Right cardiac atrium (tissue), 5 donors: ENCODE data around the gene TSTD2. TPM values are rescaled to one million over a fixed set of nuclear protein-coding genes. Genes with fewer than 3 reads are reported as not detected.
A peak's percentile ranks its signal among the peaks of the same experiment; 100 is the strongest.

Experiments
- ATAC-seq, 2 donors: fragments of 200-7000 bp; cut with Tn5 transposase; one replicate each; pipeline versions ENCODE4 v1.8.0 to v1.9.1; 2020; ENCODE audit warnings: moderate library complexity in 2 of 2, mild to moderate bottlenecking in 1 of 2
- DNase-seq, 3 donors: peaks; one replicate each; pipeline ENCODE4 v3.0.0-alpha.2; 2020
- H3K27ac ChIP-seq: one replicate; pipeline ENCODE4 v1.5.1; 2013; ENCODE audit warnings: mild to moderate bottlenecking, low read length, control low read depth, moderate library complexity
- H3K27me3 ChIP-seq: one replicate; pipeline ENCODE4 v1.6.1; 2013; ENCODE audit not compliant: control insufficient read depth, insufficient read depth
- H3K4me1 ChIP-seq: one replicate; pipeline ENCODE4 v1.6.1; 2013; ENCODE audit warnings: low read length; ENCODE audit not compliant: control insufficient read depth, insufficient read depth
- H3K4me3 ChIP-seq: one replicate; pipeline ENCODE4 v1.5.1; 2013; ENCODE audit warnings: low read length, control low read depth
- H3K9me3 ChIP-seq: one replicate; pipeline ENCODE4 v1.6.1; 2013; ENCODE audit warnings: low read length; ENCODE audit not compliant: control insufficient read depth
- WGBS: extraction: QIAGEN DNeasy Blood & Tissue Kit; methylation state at CpG from one replicate; pipeline ENCODE4 v1.1.7; 2013; 5-methylcytosine and 5-hydroxymethylcytosine counted together
- intact Hi-C, 4 donors: fragments of 100-400 bp; cut with DNase I; formaldehyde crosslinking; loops; one replicate each; pipeline versions ENCODE4 v1.11.0 to v1.14.0; 2022 to 2023
- polyA plus RNA-seq: library from polyadenylated mRNA; stranded (reverse); fragments of 200-250 nt; gene quantifications from one replicate; pipeline ENCODE4 v1.2.3, GENCODE V29; 2013
- total RNA-seq, 4 donors: library from RNA; stranded (reverse); fragmentation: NEBNext Ultra II Directional; extraction: Animal tissue kit (Norgen Biotek cat#: 25700); gene quantifications; one replicate each; pipeline ENCODE4 v1.2.1, GENCODE V29; 2021
- donor health status: healthy with polysubstance abuse.
- donor health status: DM: no; HTN: yes; CAD: no.
- donor health status: DM: no; HTN: no; CAD: no.
- donor health status: DM: no; HTN: yes; CAD: no; lungs with severe emphysema.
- donor health status: DM: yes; HTN: yes; CAD: no.

TSTD2 gene
- total and polyA plus RNA-seq, 5 donors, result 14.0 to 29.5 (median 22.9) TPM

DNA sequence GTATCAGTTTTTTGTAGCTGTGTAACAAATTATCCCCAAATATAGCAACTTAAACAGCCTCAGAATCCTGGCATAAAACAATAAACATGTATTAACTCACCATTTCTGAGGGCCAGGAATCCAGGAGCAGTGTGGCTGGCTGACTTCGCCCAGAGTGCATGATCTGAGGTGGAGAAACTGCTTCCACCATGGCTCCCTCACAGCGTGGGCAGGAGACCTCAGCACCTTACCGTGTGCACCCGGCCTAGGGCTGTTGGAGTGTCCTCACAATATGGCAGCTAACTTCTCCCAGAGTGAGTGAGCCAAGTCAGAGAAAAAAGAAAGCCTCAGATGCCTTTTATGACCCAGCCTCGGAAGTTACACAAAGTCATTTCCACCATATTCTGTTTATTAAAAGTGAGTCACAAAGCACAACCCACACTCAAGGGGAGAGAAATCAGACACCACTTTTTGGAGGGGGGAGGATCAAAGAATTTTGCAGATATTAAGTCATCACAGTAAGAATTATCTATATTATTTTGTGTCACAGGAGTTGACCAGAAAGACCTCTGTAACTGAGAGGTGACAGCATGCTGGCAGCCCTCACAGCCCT lies 59.6 kb downstream of the TSTD2 start:
- intact Hi-C loops, result no loop called here
- WGBS, result 92% methylated on average over 5 of the region's 5 CpGs
- DNase-seq (no peak), ATAC-seq (no peak)
- Histone ChIP-seq H3K27ac (no peak overlapping the region), H3K27me3 (no peaks in the 10 kb centered on the region), H3K4me3 (no peak overlapping the region), H3K9me3 (no peaks in the 10 kb centered on the region), H3K4me1 (peaks cover 7% of the 10 kb centered on the region)

DNA sequence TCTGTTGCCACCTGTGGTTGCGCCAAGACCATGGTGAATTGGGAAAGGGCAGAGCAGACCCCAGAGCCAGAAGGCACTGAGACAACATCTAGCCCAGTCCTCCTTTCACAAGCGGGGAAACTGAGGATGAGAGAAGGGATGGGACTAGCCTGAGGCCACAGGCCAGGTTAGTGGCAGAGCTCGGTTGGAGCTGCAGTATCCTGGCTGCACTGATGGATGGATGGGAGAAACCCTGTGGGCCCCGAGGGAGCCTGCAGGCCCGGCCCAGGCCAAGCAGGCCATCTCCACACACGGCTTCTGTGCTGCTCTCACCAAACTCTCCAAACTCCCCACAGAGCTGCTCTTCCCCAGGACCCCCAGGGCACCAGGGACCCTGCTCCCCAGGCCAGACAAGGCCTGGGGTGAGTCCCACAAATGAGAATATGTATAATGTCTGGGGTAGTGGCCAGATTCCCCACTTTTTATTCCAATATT lies 60.2 kb downstream of the TSTD2 start:
- intact Hi-C loops, result no loop called here
- Histone ChIP-seq H3K27me3 (no peaks in the 10 kb centered on the region), H3K27ac (no peak overlapping the region), H3K4me1 (peaks cover 6% of the 10 kb centered on the region), H3K9me3 (no peaks in the 10 kb centered on the region), H3K4me3 (no peak overlapping the region)
- 83% methylated on average over 6 of the region's 6 CpGs for WGBS
- ATAC-seq, result no peak
- DNase-seq, result no peak

DNA sequence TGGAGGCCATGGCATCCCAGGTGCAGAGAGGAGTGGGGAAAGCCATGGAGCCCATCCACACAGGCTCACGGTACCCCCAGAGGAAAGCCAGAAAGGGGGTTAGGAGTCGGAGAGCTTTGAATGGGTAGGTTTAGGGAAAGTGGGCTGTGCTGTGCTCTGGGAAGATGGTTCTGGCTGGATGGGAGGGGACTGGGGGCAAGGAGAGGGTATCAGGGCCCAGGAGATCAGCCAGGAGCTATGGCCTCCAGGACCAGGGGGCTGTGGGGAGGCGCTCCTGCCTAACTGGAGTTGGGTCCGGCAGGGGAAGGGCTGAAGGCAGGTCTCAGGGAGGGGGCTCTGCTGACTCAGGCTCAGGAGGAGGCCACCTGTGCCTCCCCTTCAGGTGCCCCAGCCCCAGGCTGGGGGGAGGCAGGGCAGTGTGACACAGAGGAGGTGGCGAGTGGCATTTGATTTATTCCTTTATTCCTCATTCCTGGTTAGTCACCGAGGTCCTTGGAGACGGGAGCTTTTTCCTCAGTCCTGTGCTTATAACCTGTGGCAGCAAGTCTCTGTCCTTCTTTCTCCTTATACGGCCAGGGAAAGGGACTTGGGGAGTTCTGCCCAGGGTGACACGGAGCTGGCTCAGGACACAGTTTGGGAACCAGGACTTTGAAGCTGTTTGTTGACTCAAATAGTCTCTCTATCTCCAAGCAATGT lies 60.8 kb downstream of the TSTD2 start:
- peaks cover 6% of the 10 kb centered on the region for H3K4me1 ChIP-seq
- H3K27me3 ChIP-seq, result no peaks in the 10 kb centered on the region
- H3K9me3 ChIP-seq, result no peaks in the 10 kb centered on the region
- peak in 1 of 2 donors; percentile 6 for ATAC-seq
- H3K27ac ChIP-seq, result no peak overlapping the region
- peak in 1 of 3 donors; percentile 45 for DNase-seq
- 80% methylated on average over 9 of the region's 9 CpGs for WGBS
- H3K4me3 ChIP-seq, result no peak overlapping the region
- intact Hi-C loops, result no loop called here

DNA sequence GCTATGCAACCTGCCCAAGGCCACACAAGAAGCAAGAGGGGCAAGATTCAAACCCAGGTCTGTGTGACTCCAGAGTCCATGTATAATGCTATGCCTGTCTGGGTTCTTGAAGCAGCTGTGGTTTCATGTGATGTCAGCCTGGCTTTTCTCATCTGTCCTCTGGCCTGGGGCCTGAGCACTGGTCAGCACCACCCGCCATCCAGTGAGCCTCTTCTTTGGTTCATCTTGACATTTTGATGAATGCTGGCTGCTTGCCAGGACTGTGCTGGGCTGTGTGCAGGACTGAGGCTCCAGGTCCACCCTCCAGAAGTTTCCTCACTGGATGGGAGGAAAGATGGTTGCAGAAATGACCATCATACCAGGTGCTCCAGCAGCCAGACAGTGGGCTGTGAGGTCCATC lies 61.5 kb downstream of the TSTD2 start:
- WGBS, result 61% methylated on average over 1 of the region's 1 CpG
- H3K27ac ChIP-seq, result no peak overlapping the region

DNA sequence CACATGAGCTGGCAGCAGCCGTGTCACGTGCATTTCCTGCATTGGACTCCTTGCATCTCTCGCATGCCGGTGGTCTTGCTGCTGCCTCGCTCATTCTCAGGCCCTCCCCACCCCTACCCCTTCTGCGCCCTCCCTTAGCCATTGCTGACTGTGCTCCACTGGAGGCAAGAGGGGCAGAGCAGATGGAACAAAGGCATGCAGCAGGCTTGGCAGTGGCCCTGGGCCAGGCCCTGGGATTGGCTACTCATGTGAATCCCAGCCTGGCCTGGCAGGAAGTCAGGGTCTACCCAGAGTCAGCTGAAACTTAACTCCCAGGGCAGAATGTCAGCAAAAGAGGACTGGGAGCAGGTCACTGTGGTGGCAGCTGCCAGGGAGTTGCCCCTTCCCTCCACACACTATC lies 62.3 kb downstream of the TSTD2 start:
- H3K27ac ChIP-seq, result peak overlapping the region; percentile 45
- ATAC-seq (peak; percentile 63 to 78), DNase-seq (peak; percentile 65 to 89 (median 89))
- peaks cover 8% of the 10 kb centered on the region for H3K4me1 ChIP-seq
- no peaks in the 10 kb centered on the region for H3K27me3 ChIP-seq
- H3K4me3 ChIP-seq, result no peak overlapping the region
- intact Hi-C loops, result no loop called here
- H3K9me3 ChIP-seq, result no peaks in the 10 kb centered on the region
- 72% methylated on average over 6 of the region's 6 CpGs for WGBS

More for the DNA sequence above, 61.5 kb downstream of the TSTD2 start:
- H3K27me3 ChIP-seq, result no peaks in the 10 kb centered on the region
- intact Hi-C loops, result no loop called here
- no peak overlapping the region for H3K4me3 ChIP-seq
- DNase-seq (peak in 1 of 3 donors; percentile 73), ATAC-seq (peak in 1 of 2 donors; percentile 22)
- H3K9me3 ChIP-seq, result no peaks in the 10 kb centered on the region
- H3K4me1 ChIP-seq, result peaks cover 8% of the 10 kb centered on the region

DNA sequence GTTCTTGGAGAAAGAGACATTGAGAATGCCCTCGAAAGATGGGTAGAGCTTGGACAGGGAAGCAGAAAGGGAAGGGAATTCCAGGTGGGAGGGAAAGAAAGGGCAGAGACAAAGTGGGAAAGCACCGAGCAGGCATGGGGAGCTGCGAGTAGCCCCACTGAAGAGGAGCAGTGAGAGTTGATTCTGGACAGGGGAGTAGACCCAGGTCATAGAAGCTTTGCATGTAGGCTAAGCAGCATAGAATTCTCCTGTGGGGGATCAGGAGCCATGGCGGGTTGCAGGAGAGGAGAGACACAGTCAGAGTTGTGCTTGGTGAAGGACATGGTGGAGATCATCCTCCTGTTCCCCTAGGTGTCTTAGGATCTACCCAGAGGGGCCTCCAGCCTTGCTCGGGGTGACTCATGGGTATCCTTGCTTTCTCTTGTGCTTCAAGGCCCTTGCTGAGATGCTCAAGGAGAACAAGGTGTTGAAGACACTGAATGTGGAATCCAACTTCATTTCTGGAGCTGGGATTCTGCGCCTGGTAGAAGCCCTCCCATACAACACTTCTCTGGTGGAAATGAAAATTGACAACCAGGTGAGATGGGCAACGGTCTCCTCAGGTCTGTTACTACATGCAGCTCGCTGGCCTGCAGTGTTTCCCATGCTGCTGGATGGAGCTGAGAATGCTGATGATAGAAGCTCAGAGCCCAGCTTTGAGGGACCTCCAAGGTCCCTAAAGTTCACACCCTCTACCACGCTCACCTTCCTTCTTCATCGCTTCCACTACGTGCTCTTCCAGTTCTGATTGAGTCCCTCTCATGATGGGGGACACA lies 64.5 kb downstream of the TSTD2 start:
- ATAC-seq (no peak), DNase-seq (no peak)
- Histone ChIP-seq H3K27me3 (no peaks in the 10 kb centered on the region), H3K4me3 (no peak overlapping the region), H3K9me3 (no peaks in the 10 kb centered on the region), H3K4me1 (peaks cover 18% of the 10 kb centered on the region), H3K27ac (no peak overlapping the region)
- intact Hi-C loops, result no loop called here
- 95% methylated on average over 11 of the region's 11 CpGs for WGBS

DNA sequence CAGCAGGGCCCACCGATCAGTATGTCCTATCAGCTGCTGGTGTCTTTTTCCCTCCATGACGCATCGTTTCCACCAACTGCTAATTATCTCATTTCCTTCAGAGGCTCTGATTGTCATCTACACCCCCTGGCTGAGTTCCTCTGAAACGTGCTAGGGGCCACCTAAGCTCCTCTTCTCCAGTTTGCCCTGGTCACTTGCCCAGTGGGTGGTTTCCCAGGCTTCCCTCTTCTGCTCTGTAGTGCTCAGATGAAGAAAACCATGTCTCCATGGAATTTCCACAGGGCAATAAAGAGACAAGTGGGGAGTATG lies 65.3 kb downstream of the TSTD2 start:
- ATAC-seq (peak in 1 of 2 donors; percentile 11), DNase-seq (peak in 1 of 3 donors; percentile 46)
- WGBS, result 39% methylated on average over 4 of the region's 4 CpGs
- Histone ChIP-seq H3K27ac (no peak overlapping the region), H3K4me1 (peaks cover 19% of the 10 kb centered on the region), H3K4me3 (no peak overlapping the region), H3K9me3 (no peaks in the 10 kb centered on the region), H3K27me3 (no peaks in the 10 kb centered on the region)
- intact Hi-C loops, result no loop called here

DNA sequence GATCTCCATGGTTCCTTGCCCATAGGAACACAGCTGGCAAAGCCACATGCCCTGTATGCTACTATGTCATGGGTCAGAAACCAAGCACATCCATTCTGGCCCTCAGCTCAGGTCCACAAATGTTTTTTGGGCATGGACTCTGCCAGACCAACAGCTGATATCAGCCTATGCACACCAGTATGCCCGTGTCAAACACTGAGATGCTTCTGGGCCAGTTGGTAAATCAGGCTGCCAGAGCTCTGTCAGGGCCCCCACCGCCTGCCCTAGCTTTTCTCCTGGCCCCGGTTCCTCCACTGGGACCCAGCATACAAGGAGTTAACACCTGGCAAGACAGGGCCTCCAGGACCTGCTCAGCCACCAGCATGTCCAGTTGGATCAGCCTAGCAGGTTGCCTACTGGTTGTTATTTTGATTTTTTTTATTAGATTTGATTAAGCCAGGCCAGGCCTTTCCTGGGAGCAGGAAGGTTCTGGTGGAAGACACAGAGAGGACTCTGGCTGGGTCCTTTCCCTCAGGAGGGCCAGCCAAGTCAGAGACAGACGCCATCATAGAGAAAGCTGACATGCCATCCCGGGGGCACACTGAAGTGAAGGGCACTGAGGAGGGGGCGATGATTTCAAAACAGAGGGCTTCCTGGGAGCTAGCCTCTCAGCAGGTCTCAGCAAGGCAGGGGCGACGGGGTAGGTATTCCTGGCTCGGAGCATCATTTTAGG lies 65.8 kb downstream of the TSTD2 start:
- no peak overlapping the region for H3K4me3 ChIP-seq
- ATAC-seq (no peak), DNase-seq (no peak)
- no peak overlapping the region for H3K27ac ChIP-seq
- no peaks in the 10 kb centered on the region for H3K9me3 ChIP-seq
- H3K27me3 ChIP-seq, result no peaks in the 10 kb centered on the region
- intact Hi-C loops, result no loop called here
- peaks cover 19% of the 10 kb centered on the region for H3K4me1 ChIP-seq
- WGBS, result 73% methylated on average over 9 of the region's 9 CpGs

DNA sequence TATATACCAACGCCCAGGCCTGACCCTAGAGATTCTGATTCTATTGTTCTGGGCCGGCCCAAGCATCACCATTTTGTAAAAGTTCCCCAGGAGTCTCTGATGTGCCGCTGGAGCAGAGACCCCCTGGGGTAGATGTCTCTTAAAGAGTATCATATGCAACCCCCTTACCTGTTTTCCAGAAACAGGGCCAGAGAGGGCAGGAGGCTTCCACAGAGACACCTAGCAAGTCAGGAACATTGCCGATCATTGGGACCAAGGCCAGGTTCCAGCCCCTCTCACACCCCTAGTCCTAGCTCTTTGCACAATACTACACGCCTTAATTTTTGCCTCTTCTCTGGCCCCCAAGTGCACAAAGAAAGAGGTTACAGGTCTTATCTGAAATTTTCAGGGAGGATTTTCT lies 67.9 kb downstream of the TSTD2 start:
- Histone ChIP-seq H3K4me3 (no peak overlapping the region), H3K4me1 (peaks cover 20% of the 10 kb centered on the region), H3K27me3 (no peaks in the 10 kb centered on the region), H3K9me3 (no peaks in the 10 kb centered on the region), H3K27ac (no peak overlapping the region)
- ATAC-seq (no peak), DNase-seq (no peak)
- 72% methylated on average over 5 of the region's 5 CpGs for WGBS
- intact Hi-C loops, result no loop called here

DNA sequence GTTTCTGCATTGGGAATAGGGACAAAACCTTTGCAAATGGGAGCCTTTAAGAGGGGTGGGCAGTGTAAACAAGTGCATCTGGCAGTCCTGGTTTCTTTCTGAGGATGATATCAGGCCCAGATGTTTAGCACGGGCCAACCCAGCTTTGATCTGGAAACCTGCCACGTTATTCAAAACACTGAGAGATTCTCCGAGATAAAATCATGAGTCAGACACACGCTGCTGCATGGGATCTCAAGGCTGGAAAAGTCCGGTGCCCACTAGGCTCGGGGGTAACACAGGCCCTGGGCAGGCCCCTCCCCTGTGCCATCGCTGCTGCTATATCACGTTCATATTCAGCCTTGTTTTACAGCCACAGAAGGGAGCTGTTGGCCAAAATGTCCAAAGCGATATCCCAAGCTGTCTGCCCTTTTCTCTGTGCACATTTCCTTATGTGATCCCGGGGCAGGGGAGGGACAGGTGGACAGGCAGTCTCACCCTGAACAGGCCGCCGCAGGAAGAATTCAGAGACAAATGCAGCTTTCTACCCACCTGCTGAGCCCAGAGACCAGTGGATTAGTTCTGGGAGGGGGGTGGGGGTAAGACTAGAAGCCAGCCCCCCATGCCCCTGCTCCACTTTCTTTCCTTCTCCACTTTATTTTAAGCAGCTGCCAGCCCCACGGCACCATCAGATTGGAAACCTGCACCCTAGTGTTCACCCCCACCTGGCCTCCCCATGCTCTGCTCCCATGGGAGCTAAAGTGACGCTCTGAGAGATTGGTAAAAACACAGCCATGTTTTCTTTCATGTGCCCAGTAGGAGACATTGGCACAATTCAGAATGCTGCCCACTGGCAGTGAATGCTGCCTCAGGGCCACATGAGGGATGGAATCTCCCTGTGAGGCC lies 68.6 kb downstream of the TSTD2 start:
- ATAC-seq, result peak; percentile 56 to 71
- Histone ChIP-seq H3K4me1 (peaks cover 20% of the 10 kb centered on the region), H3K9me3 (no peaks in the 10 kb centered on the region), H3K4me3 (no peak overlapping the region), H3K27me3 (no peaks in the 10 kb centered on the region), H3K27ac (peak overlapping the region; percentile 50)
- peak in 2 of 3 donors; percentile 46 to 65 for DNase-seq
- WGBS, result 36% methylated on average over 14 of the region's 14 CpGs
- intact Hi-C loops, result no loop called here
